HG03135 (cell line): ENCODE measurements around the gene RGL2.
"Not testable (repeated sequence)": the region's sequence is repeated elsewhere in the genome, so short reads cannot be mapped to it uniquely, and the experiment has no call there.

ENCODE experiments used
- ATAC-seq: cut with Tn5 transposase; IDR thresholded peaks from one replicate; pipeline ENCODE4 v1.9.1; 2021; ENCODE audit warnings: mild to moderate bottlenecking, moderate library complexity; ENCODE audit not compliant: unreplicated experiment

RGL2 gene

DNA sequence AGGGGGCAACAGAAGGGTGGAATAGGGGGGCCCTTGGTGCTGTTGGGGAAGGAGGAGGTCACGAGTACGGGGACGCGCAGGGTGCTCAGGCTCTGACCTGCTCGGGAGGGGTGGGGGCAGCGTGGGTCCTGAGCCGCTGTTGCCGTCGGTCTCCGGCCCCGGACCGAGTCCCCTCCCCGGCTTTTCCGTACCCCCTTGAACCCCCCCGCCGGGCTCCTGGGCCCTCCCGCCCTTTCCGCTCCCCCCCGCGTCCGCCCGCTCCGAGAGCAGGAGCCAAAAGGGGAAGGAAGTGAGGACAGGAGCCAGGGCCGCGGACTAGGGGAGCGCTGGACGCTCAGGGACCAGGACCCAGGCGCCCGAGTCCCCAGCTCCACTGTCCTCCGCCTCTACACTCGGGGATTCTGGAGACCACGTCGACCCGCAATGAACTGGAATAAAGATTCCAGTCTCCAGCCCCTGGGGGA lies at the start of gene RGL2:
TSS of gene RGL2 (minus strand) at position 170 of the 464 bp plus-strand sequence. CDS start 332 bp downstream, outside the sequence.
- ATAC-seq, result peak; percentile 26

DNA sequence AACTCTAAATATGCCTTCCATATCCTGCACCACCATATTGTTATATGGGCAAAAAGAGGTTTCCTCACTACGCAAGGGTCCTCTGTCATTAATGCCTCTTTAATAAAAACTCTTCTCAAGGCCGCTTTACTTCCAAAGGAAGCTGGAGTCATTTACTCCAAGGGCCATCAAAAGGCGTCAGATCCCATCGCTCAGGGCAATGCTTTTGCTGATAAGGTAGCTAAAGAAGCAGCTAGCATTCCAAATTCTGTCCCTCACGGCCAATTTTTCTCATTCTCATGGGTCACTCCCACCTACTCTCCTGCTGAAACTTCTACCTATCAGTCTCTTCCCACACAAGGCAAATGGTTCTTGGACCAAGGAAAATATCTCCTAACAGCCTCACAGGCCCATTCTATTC lies 49.1 kb upstream of the RGL2 start:
- ATAC-seq, result no peak

DNA sequence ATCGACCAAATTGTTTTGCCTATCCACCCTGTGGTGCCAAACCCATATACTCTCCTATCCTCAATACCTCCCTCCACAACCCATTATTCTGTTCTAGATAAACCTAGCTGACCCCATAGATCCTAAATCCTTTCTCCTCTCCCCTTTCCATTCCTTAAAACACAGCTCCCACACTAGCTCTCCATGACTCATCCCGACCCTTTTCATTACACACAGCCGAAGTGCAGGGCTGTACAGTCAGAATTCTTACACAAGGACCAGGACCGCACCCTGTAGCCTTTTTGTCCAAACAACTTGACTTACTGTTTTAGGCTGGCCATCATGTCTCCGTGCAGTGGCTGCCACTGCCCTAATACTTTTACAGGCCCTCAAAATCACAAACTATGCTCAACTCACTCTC lies 48.2 kb upstream of the RGL2 start:
- not testable (repeated sequence) for ATAC-seq

DNA sequence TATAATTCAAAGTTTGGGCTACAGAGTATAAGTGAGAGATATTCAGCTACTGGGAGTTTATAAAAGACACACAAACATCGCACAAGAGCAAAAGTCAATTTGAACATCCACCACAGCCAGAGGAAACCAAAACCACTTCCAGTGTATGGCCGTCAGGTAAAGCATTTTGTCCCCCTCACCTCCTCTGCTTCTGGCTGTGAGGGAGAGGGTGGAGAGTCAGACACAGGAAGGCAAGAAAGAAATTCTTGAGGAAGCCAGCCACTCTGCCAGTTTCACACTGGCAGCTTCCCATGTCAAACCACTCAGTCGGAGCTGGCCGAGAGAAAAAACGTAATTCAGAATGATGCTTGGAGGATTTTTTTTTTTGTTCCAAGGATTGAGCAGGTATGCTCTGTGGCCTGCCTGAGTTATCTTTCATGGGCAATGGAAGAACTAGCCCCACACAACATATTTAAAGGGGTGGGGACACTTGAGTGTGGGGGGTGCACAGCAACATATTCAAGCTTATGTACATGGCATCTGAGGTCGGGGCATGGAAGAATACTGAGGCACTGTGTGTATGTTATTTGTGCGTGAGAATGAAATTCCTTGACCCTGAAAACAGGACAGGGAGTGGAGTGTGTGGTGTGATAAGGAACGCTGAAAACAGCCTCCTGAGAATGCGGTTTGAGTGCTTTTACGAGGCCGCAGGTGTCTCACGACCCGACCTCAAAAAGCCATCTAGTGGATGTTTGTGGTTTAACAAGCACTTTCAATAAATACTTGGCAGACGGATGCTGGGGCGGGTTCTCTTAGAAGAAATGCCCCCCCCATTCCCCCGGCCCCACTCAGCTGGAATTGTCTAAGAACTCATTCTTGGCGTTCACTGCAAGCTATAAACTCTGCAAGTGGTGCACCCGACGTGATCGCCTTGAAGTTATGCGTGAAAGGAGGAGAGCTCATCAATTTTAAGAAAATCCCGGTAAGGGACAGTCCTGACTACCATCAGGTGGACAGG lies 46.3 kb upstream of the RGL2 start:
- ATAC-seq, result peak; percentile 28

- peak; percentile 76 for ATAC-seq
These were observed 45.3 kb upstream of the RGL2 start for GRCh38 chr6:33343953-33344611.

GRCh38 chr6:33343606-33343952 lies 44.8 kb upstream of the RGL2 start:
- ATAC-seq, result not testable (repeated sequence)

- no peak for ATAC-seq
These were observed 40.5 kb upstream of the RGL2 start for GRCh38 chr6:33339193-33339592.

DNA sequence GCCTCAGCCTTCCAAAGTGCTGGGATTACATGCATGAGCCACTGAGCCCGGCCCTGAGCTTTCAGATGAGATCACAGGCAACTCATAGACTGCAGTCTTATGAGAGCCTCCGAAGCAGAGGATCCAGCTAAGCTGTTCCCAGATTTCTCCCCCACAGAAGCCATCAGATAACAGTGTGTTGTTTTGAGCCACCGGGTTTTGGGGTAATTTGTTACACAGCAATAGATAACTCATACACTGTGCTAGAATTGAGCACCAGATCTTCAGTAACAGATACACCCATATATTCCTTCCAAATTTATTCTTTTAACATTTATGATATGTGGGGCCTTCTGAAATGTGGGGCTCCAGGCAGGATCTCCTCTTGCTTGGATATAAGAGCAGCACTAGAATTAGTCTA lies 37.8 kb upstream of the RGL2 start:
- no peak for ATAC-seq

DNA sequence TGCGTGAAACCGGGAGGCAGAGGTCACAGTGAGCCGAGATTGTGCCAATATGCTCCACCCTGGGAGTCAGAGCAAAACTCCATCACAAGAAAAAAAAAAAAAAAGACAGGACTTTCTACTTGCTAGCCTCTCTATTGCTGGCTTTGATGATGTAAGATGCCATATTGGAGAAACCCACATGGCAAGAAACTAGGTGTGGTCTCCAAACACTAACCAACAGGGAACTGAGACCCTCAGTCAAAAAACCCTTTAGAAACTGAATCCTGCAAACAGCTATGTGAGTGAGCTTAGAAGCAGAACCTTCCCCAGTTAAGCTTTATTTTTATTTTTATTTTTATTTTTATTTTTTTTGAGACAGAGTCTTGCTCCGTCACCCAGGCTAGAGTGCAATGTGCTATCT lies 37.2 kb upstream of the RGL2 start:
- no peak for ATAC-seq

DNA sequence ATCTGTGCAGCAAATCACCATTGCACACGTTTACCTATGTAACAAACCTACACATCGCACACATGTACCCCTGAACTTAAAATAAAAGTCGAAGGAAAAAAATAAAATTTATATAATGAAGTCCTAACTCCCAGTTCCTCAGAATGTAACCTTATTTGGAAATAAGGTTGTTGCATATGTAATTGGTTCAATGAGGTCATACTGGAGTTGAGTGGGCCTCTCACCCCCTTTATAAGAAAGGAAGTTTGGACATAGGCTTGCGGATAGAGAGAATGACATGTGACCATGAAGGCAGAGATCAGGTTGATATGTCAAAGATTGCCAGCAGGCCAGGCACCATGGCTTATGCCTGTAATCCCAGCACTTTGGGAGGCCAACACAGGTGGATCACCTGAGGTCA lies 34.9 kb upstream of the RGL2 start:
- ATAC-seq, result no peak

DNA sequence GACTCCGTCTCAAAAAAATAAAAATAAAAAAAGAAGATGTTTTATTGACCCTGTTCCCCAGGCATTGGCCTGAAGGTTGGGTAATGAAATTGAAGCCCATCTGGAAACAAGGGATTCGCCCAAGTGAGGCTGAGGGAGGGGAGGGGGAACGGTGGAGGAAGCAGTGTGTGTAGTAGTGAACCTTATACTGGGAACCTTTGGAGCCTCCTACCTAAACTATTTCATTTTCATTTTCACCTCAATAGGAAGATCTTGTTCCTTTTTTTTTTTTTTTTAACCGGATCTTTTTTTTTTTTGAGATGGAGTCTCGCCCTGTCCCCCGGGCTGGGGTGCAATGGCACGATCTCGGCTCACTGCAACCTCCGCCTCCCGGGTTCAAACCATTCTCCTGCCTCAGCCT lies 32.0 kb upstream of the RGL2 start:
- ATAC-seq, result no peak

GRCh38 chr6:33329058-33329457 lies 30.3 kb upstream of the RGL2 start:
- ATAC-seq, result no peak

- no peak for ATAC-seq
These were observed 25.4 kb upstream of the RGL2 start for GRCh38 chr6:33324125-33324524.

DNA sequence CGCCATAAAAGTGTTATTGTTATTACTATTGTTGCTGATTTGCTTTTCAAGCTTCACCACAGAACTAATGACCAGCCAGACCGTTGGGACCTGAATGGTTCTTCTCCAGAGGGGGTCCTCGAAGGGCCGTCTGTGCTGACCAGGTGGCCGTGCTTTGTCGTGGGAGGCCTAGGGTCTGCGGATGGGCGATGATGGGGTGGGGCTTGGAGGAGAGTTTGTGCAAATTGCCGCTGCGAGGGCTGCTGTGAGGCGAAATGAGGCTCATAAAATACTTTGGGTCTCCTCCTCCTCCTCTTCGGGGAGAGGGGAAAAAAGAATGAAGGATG lies 24.8 kb upstream of the RGL2 start:
- ATAC-seq, result peak; percentile 15

- no peak for ATAC-seq
These were observed 22.5 kb upstream of the RGL2 start for GRCh38 chr6:33321227-33321626.

- no peak for ATAC-seq
These were observed 21.8 kb upstream of the RGL2 start for GRCh38 chr6:33320315-33321181.

DNA sequence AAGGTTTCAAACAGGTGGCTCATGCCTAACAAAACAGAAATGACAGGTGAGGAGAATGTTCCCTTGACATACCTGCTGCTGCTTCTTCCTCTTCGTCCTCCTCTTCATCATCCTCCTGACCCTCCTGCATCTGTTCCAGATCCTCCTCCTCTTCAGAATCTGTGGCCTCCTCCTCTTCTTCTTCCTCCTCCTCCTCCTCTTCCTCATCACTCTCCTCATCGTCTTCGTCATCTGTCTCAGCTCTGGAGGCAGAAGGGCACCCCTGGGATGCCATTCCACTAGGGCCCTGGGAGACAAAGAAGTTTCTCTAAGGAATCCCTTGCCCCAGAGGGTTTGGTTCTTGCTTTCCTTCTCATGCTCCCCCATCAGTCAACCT lies 21.2 kb upstream of the RGL2 start:
- ATAC-seq, result no peak

DNA sequence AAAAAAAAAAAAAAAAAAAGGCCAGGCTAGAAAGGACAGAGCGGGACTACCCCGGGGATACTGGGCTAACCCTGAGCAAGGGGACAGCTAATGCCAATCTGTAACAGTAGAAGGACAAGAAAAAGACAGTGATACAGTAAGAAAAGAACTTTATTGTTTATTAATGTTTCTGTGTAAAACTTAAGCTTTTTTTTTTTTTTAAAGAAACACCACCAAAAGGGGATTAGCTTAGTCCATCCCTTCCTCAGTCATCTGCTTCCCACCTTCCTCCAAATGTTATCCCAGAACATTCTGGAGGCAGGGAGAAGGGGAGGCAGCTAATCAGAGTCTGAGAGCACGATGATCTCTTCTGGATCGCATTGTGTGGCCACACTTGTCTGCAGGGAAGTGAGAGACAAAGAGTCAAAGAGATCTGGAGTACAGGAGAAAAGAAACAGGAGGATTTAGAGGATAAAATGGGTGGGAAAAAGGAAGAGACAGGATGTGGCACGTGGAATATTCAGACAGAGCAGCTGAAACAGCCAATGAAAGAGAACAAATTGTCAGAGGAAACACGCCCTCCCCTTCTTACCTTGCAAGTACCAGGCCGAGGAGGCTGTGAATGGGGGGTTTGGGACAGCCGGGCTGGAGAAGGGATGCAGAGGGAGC lies 19.8 kb upstream of the RGL2 start:
- ATAC-seq, result no peak

- ATAC-seq, result peak; percentile 53
These were observed 19.1 kb upstream of the RGL2 start, which contains the start of gene ZBTB22 for GRCh38 chr6:33317669-33318425. ZBTB22 (minus strand) TSS chr6:33317744; CDS start chr6:33316916, 828 bp downstream.

GRCh38 chr6:33317419-33317668 lies 18.6 kb upstream of the RGL2 start:
- ATAC-seq, result no peak
